Pancreas (tissue), 10 donors: ENCODE data around the gene RNF19B. TPM values are rescaled to one million over a fixed set of nuclear protein-coding genes. Genes with fewer than 3 reads are reported as not detected.
A peak's percentile ranks its signal among the peaks of the same experiment; 100 is the strongest.

Source experiments
- ATAC-seq, 4 donors: fragments of 200-7000 bp; cut with Tn5 transposase; one replicate each; pipeline versions ENCODE4 v1.8.0 to v1.9.1; 2020; ENCODE audit warnings: mild to moderate bottlenecking in 4 of 4, moderate library complexity in 4 of 4
- DNase-seq, 6 donors: peaks; one replicate each; pipeline ENCODE4 v3.0.0-alpha.2; 2020
- FAIRE-seq: peaks from 2 replicates; lab custom pipeline; 2012; peaks lifted over from hg19 to GRCh38; lab: Jason Lieb, UNC
- H3K27ac ChIP-seq, 4 donors: fragments of 200-600 bp; sonication (generic); 1 replicate in 3 of 4; 2 replicates in 1 of 4; pipeline versions ENCODE4 v1.5.0 to v1.8.0; 2020
- H3K27me3 ChIP-seq, 4 donors: fragments of 200-600 bp; one replicate each; pipeline ENCODE4 v1.8.0; 2021
- H3K36me3 ChIP-seq, 3 donors: fragments of 200-600 bp; sonication (generic) in 1 of 3; one replicate each; pipeline versions ENCODE4 v1.5.0 to v1.8.0; 2020 to 2021
- H3K4me1 ChIP-seq, 3 donors: fragments of 200-600 bp; one replicate each; pipeline ENCODE4 v1.8.0; 2021
- H3K4me3 ChIP-seq, 4 donors: fragments of 200-600 bp; sonication (generic) in 2 of 4; one replicate each; pipeline versions ENCODE4 v1.5.0 to v1.8.0; 2020 to 2021
- H3K9me3 ChIP-seq, 4 donors: fragments of 200-600 bp; one replicate each; pipeline ENCODE4 v1.8.0; 2021
- CTCF ChIP-seq, 4 donors: fragments of 200-600 bp; sonication (generic) in 3 of 4; IDR thresholded peaks; one replicate each; pipeline versions ENCODE4 v1.5.0 to v1.8.0; 2021; ENCODE audit warnings: antibody characterized with exemption in 4 of 4
- WGBS, 2 donors: extraction: QIAGEN DNeasy Blood & Tissue Kit; methylation state at CpG; one replicate each; pipeline ENCODE4 v1.1.7; 2013; 5-methylcytosine and 5-hydroxymethylcytosine counted together
- intact Hi-C, 3 donors: fragments of 100-400 bp; cut with DNase I; formaldehyde crosslinking; loops; one replicate each; pipeline versions ENCODE4 v1.11.1 to v1.14.2; 2022
- polyA plus RNA-seq, 2 donors: library from polyadenylated mRNA; stranded (reverse); fragments of 200-250 nt; gene quantifications; one replicate each; pipeline ENCODE4 v1.2.3, GENCODE V29; 2013
- total RNA-seq, 6 donors: library from RNA; stranded (reverse); fragmentation: NEBNext Ultra II Directional in 4 of 6; extraction: Animal tissue kit (Norgen Biotek cat#: 25700) in 4 of 6; gene quantifications; one replicate each; pipeline versions ENCODE4 v1.2.1 to v1.2.4, GENCODE V29; 2021 to 2023
- donor health status: healthy with polysubstance abuse.
- donor health status: DM: no; HTN: no; CAD: no; lungs with moderate emphysema.
- donor health status: DM: no; HTN: no; CAD: no.
- donor health status: control.
- donor health status: control.
- donor health status: Bipolar disorder and iron deficiency.
- donor health status: DM: yes; HTN: yes; CAD: no.
- donor health status: DM: no; HTN: no; CAD: no.
- donor health status: DM: no; HTN: no; CAD: no.
- donor health status: DM: yes; HTN: yes; CAD: no.

RNF19B gene
- total and polyA plus RNA-seq, 8 donors = 2.3 to 16.3 (median 8.0) TPM

- H3K36me3 ChIP-seq = no peaks in the 10 kb centered on the region
- peaks cover 0 to 4% (median 0%) of the 10 kb centered on the region in 3 donors for H3K4me1 ChIP-seq
- intact Hi-C loops = no loop called here
- no peaks in the 10 kb centered on the region for H3K9me3 ChIP-seq
- WGBS, 2 donors = 87 to 94% methylated on average over 1 of the region's 1 CpG
- no peak for FAIRE-seq
- no peak overlapping the region for H3K4me3 ChIP-seq
- H3K27ac ChIP-seq = no peak overlapping the region
- peaks cover 0 to 9% (median 1%) of the 10 kb centered on the region in 4 donors for H3K27me3 ChIP-seq
- no peak for ATAC-seq
- peak in 1 of 6 donors; percentile 9 for DNase-seq
- TF ChIP-seq CTCF (IDR thresholded peaks at IDR 0.05) = no peak
Observed at GRCh38 chr1:32891241-32891570, 73.4 kb downstream of the RNF19B start.

- DNase-seq (peak in 2 of 6 donors; percentile 8 to 34), ATAC-seq (no peak), FAIRE-seq (no peak)
- no peak for TF ChIP-seq CTCF (IDR thresholded peaks at IDR 0.05)
- Histone ChIP-seq H3K9me3 (no peaks in the 10 kb centered on the region), H3K4me3 (no peak overlapping the region), H3K27ac (no peak overlapping the region), H3K4me1 (peaks cover 0 to 4% (median 0%) of the 10 kb centered on the region in 3 donors), H3K36me3 (no peaks in the 10 kb centered on the region), H3K27me3 (peaks cover 0 to 9% (median 1%) of the 10 kb centered on the region in 4 donors)
- intact Hi-C loops = no loop called here
- WGBS, 2 donors = 72 to 82% methylated on average over 7 of the region's 7 CpGs
Observed at GRCh38 chr1:32890516-32891240, 73.9 kb downstream of the RNF19B start.

- peaks cover 0 to 9% (median 1%) of the 10 kb centered on the region in 4 donors for H3K27me3 ChIP-seq
- WGBS, 2 donors = 83 to 88% methylated on average over 3 of the region's 3 CpGs
- no peak for FAIRE-seq
- H3K4me1 ChIP-seq = peaks cover 0 to 4% (median 0%) of the 10 kb centered on the region in 3 donors
- peak in 1 of 6 donors; percentile 2 for DNase-seq
- H3K27ac ChIP-seq = no peak overlapping the region
- intact Hi-C loops = no loop called here
- ATAC-seq = no peak
- no peak overlapping the region for H3K4me3 ChIP-seq
- no peaks in the 10 kb centered on the region for H3K9me3 ChIP-seq
- H3K36me3 ChIP-seq = no peaks in the 10 kb centered on the region
- TF ChIP-seq CTCF (IDR thresholded peaks at IDR 0.05) = no peak
Observed at GRCh38 chr1:32889731-32890278, 74.8 kb downstream of the RNF19B start.

- peaks cover 0 to 9% (median 1%) of the 10 kb centered on the region in 4 donors for H3K27me3 ChIP-seq
Observed at GRCh38 chr1:32888677-32889420, 75.8 kb downstream of the RNF19B start.

More at GRCh38 chr1:32888677-32889420, 75.8 kb downstream of the RNF19B start:
- no peaks in the 10 kb centered on the region for H3K9me3 ChIP-seq
- no peak for TF ChIP-seq CTCF (IDR thresholded peaks at IDR 0.05)
- no peak overlapping the region for H3K27ac ChIP-seq
- WGBS, 2 donors = 80 to 83% methylated on average over 24 of the region's 24 CpGs
- FAIRE-seq (no peak), DNase-seq (peak in 2 of 6 donors; percentile 21 to 32), ATAC-seq (no peak)
- H3K4me3 ChIP-seq = no peak overlapping the region
- H3K36me3 ChIP-seq = no peaks in the 10 kb centered on the region
- H3K4me1 ChIP-seq = peaks cover 0 to 4% (median 0%) of the 10 kb centered on the region in 3 donors
- intact Hi-C loops = no loop called here
